HCT116 (cell line): Measurements from ENCODE around the gene MEP1A.

ENCODE experiments used
- CEBPB ChIP-seq: IDR thresholded peaks from 2 replicates; pipeline ENCODE4 v1.6.1; 2012; ENCODE audit warnings: low read depth
- EZH2 ChIP-seq: fragments of 200-600 bp; sonication (generic); IDR thresholded peaks from 2 replicates; pipeline ENCODE4 v1.6.1; 2017; ENCODE audit warnings: antibody characterized with exemption, mixed run types
- FOSL1 ChIP-seq: IDR thresholded peaks from 2 replicates; pipeline ENCODE4 v1.6.1; 2012; ENCODE audit warnings: low read depth
- JUND ChIP-seq: IDR thresholded peaks from 2 replicates; pipeline ENCODE4 v1.6.1; 2012
- POLR2A ChIP-seq: IDR thresholded peaks from 2 replicates; pipeline ENCODE4 v1.7.0; 2011; ENCODE audit warnings: borderline replicate concordance; ENCODE audit not compliant: insufficient read depth, insufficient read length; ENCODE audit errors: extremely low read depth
- POLR2AphosphoS5 ChIP-seq: IDR thresholded peaks from 2 replicates; pipeline ENCODE4 v1.6.1; 2011; ENCODE audit warnings: mild to moderate bottlenecking, low read depth, low read length, moderate library complexity
- RAD21 ChIP-seq: IDR thresholded peaks from 2 replicates; pipeline ENCODE4 v1.6.1; 2012; ENCODE audit warnings: low read depth, mild to moderate bottlenecking
- SIN3A ChIP-seq: IDR thresholded peaks from 2 replicates; pipeline ENCODE4 v1.6.1; 2012; ENCODE audit warnings: low read depth
- YY1 ChIP-seq: IDR thresholded peaks from 2 replicates; pipeline ENCODE4 v1.6.1; 2011; ENCODE audit warnings: low read length, low read depth, moderate library complexity, mild to moderate bottlenecking; ENCODE audit not compliant: insufficient replicate concordance; ENCODE audit errors: extremely low read depth
- ZFX ChIP-seq: fragments of 450-650 bp; IDR thresholded peaks from 2 replicates; pipeline ENCODE4 v1.6.1; 2017
- TF ChIP-seq, protein P1 (sequence below): IDR thresholded peaks from 2 replicates; pipeline ENCODE4 v1.6.1; 2012
- TF ChIP-seq, protein P2 (sequence below), 3 experiments: fragments of 200-600 bp in 1 of 3; sonication (generic) in 1 of 3; IDR thresholded peaks in 2 of 3; conservative IDR thresholded peaks in 1 of 3; 2 replicates each; pipeline ENCODE4 v1.5.1; 2012 to 2017; ENCODE audit warnings: low read depth in 2 of 3, low read length in 2 of 3, antibody characterized with exemption in 1 of 3, borderline replicate concordance in 1 of 3, control low read depth in 1 of 3, mild to moderate bottlenecking in 1 of 3, mixed read lengths in 1 of 3, mixed run types in 1 of 3, moderate library complexity in 1 of 3; ENCODE audit not compliant: insufficient read depth in 1 of 3
- TF ChIP-seq, protein P3 (sequence below): IDR thresholded peaks from 2 replicates; pipeline ENCODE4 v1.6.1; 2011; ENCODE audit warnings: mild to moderate bottlenecking, low read length, moderate library complexity; ENCODE audit not compliant: insufficient replicate concordance; ENCODE audit errors: extremely low read depth

DNA sequence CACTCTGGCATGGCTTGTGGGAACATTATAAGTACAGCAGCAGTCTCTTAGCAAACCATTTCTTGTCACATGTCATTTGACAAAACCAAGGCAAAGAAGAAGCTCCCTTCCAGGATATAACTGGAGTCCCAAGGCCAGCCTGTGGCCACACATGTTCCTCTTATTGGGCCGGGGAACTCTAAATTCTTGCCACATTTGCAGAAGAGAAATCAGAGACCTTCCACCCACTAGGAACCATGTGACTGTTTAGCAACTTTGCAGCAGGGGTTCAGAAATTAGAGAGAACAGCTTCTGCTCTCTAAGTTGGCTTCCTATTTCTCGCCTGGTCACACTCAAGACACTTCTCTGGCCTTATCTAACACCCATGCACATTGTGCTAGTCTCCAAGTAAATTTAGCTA, 20.4 kb upstream of the MEP1A start:
- TF ChIP-seq POLR2AphosphoS5 (no peak), RAD21 (no peak), YY1 (no peak), CEBPB (no peak), POLR2A (no peak), ZFX (no peak), FOSL1 (no peak), JUND (no peak), SIN3A (no peak), EZH2 (no peak)
- TF ChIP-seq, protein P1, sequence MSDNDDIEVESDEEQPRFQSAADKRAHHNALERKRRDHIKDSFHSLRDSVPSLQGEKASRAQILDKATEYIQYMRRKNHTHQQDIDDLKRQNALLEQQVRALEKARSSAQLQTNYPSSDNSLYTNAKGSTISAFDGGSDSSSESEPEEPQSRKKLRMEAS = no peak
- TF ChIP-seq, protein P2, sequence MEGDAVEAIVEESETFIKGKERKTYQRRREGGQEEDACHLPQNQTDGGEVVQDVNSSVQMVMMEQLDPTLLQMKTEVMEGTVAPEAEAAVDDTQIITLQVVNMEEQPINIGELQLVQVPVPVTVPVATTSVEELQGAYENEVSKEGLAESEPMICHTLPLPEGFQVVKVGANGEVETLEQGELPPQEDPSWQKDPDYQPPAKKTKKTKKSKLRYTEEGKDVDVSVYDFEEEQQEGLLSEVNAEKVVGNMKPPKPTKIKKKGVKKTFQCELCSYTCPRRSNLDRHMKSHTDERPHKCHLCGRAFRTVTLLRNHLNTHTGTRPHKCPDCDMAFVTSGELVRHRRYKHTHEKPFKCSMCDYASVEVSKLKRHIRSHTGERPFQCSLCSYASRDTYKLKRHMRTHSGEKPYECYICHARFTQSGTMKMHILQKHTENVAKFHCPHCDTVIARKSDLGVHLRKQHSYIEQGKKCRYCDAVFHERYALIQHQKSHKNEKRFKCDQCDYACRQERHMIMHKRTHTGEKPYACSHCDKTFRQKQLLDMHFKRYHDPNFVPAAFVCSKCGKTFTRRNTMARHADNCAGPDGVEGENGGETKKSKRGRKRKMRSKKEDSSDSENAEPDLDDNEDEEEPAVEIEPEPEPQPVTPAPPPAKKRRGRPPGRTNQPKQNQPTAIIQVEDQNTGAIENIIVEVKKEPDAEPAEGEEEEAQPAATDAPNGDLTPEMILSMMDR (IDR thresholded peaks at IDR 0.05 in 2 of 3, conservative IDR thresholded peaks at IDR 0.05 in 1 of 3; ENCODE audit: borderline replicate concordance in 1 of 3, insufficient read depth in 1 of 3, low read depth in 2 of 3, low read length in 2 of 3) = no peak
- TF ChIP-seq, protein P3, sequence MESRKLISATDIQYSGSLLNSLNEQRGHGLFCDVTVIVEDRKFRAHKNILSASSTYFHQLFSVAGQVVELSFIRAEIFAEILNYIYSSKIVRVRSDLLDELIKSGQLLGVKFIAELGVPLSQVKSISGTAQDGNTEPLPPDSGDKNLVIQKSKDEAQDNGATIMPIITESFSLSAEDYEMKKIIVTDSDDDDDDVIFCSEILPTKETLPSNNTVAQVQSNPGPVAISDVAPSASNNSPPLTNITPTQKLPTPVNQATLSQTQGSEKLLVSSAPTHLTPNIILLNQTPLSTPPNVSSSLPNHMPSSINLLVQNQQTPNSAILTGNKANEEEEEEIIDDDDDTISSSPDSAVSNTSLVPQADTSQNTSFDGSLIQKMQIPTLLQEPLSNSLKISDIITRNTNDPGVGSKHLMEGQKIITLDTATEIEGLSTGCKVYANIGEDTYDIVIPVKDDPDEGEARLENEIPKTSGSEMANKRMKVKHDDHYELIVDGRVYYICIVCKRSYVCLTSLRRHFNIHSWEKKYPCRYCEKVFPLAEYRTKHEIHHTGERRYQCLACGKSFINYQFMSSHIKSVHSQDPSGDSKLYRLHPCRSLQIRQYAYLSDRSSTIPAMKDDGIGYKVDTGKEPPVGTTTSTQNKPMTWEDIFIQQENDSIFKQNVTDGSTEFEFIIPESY = no peak
